ENCODE data around the gene CAPN1.
"Not testable (repeated sequence)": the region's sequence is repeated elsewhere in the genome, so short reads cannot be mapped to it uniquely, and the experiment has no call there.

The CAPN1 gene

GRCh38 chr11:65160643-65161042, 21.1 kb upstream of the CAPN1 start:
- DNase-seq (ENCODE audit: low read depth in 2 of 2), result no peak

DNA sequence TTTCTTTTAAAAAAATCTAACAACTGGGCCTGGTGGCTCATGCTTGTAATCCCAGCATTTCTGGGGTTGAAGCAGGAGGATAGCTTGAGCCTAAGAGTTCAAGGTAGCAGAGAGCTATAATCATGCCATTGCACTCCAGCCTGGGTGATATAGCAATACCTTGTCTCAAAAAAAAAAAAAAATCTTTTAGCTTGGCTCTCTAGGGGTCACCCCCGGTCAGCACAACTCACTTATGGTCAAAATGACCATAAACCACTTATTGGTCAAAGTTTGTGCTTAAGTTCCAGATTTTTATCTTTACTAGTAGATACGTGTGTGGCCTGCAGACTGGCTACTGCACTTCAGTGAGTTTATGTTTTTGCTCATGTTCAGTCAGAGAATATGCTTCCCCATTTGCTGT, 18.0 kb upstream of the CAPN1 start:
- DNase-seq (ENCODE audit: low read depth in 2 of 2), result no peak

GRCh38 chr11:65165410-65166317, 16.1 kb upstream of the CAPN1 start:
- DNase-seq (ENCODE audit: low read depth in 2 of 2), result no peak

GRCh38 chr11:65166893-65167292, 14.8 kb upstream of the CAPN1 start:
- no peak for DNase-seq (ENCODE audit: low read depth in 2 of 2)

GRCh38 chr11:65167656-65168055, 14.1 kb upstream of the CAPN1 start:
- no peak for DNase-seq (ENCODE audit: low read depth in 2 of 2)

- DNase-seq (ENCODE audit: low read depth in 2 of 2), result no peak
These were observed 12.5 kb upstream of the CAPN1 start for GRCh38 chr11:65169164-65169641.

GRCh38 chr11:65170058-65170534, 11.6 kb upstream of the CAPN1 start, which contains the start of gene SPDYC:
TSS of gene SPDYC (plus strand) at chr11:65170233. CDS start at chr11:65171358, 1,125 bp downstream.
- DNase-seq (ENCODE audit: low read depth in 2 of 2), result no peak

- DNase-seq (ENCODE audit: low read depth in 2 of 2), result no peak
These were observed 9.1 kb upstream of the CAPN1 start for GRCh38 chr11:65172600-65172999.

GRCh38 chr11:65174571-65175010, 7.1 kb upstream of the CAPN1 start:
- not testable (repeated sequence) for DNase-seq (ENCODE audit: low read depth in 2 of 2)

DNA sequence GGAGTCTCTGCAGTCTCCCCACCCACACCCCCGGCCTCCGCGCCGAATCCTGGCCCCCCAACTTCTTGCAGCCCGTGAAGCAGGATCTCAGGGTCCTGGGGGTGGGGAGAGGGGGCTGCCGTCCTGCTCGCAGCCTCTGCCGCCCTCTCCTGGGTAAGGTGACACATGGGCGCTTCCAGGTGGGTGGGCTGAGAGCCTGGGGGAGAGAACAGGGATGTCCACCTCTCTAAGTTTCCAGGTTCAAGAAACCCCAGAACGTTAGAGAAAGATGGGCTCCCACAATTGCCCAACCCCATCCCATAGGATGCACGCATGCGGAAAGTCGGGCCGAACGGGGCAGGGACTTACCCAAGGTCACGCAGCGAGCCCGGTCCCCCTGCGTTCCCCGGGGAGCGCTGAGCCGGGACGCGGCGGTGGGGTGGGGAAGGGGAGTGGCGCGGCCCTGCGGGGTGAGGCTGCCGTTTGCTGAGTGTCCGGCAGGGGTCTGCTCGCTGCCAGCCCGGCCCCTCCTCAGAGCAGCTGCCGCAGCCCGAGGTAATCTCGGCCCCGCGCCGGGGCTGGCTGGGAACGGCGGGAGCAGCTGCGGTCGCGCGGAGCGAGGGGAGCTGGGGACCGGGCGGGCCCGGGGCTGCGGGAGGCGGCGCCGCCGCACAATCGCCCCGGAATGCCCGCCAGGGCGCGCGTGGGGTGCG, 705 bp upstream of the CAPN1 start:
- peak; percentile 16 to 46 for DNase-seq (ENCODE audit: low read depth in 2 of 2)

DNA sequence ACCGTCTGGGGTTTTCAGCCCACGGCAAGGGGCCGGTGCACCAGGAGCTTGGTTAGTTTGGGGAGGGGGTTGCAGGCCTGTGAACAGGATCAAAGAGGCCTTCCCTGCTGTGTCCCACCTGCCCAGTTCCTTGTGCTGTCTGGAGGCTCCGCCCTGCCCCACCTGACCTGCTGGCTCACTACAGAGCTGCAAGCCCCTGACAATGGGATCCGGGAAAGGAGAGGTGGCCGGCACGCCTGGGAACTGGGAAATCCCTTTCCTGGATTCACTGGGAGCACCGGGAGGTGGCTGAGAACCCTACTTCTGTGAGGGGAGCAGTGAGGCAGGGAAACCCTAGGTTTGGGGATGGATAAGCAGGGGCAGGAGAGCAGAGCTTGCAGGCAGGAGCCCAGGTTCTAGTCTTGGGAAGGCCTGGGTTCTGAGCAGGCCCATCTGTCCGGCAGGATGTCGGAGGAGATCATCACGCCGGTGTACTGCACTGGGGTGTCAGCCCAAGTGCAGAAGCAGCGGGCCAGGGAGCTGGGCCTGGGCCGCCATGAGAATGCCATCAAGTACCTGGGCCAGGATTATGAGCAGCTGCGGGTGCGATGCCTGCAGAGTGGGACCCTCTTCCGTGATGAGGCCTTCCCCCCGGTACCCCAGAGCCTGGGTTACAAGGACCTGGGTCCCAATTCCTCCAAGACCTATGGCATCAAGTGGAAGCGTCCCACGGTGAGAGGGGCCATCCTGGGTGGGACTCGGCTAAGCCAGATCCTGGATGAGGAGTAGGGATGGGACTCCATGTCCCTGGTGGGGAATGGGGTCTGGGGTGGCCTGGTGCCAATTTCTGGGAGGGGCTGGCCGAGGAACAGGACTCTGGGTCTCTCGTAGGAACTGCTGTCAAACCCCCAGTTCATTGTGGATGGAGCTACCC, 786 bp downstream of the CAPN1 start:
- DNase-seq (ENCODE audit: low read depth in 2 of 2), result no peak

GRCh38 chr11:65183201-65183891, 1.6 kb downstream of the CAPN1 start:
- DNase-seq (ENCODE audit: low read depth in 2 of 2), result no peak

- DNase-seq (ENCODE audit: low read depth in 2 of 2), result no peak
These were observed 2.4 kb downstream of the CAPN1 start for GRCh38 chr11:65184146-65184545.

DNA sequence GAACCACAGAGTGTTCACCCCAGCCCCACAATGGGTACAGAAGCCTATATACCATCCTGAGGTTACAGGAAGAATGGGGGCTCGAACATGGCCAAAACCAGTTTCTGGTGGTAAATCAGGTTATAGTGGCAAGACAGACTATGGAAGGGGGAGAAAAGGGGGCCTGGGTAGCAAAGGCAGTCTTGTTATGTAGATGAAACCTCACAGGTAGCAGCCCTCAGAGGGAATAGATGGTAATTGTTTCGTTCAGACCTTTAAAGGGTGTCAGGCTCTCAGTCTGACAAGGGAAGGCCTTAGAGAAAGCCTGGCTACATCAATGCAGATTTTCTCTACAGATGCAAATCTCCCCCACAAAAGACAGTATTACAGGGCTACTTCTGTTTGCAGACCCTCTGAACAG, 3.4 kb downstream of the CAPN1 start:
- DNase-seq (ENCODE audit: low read depth in 2 of 2), result no peak

DNA sequence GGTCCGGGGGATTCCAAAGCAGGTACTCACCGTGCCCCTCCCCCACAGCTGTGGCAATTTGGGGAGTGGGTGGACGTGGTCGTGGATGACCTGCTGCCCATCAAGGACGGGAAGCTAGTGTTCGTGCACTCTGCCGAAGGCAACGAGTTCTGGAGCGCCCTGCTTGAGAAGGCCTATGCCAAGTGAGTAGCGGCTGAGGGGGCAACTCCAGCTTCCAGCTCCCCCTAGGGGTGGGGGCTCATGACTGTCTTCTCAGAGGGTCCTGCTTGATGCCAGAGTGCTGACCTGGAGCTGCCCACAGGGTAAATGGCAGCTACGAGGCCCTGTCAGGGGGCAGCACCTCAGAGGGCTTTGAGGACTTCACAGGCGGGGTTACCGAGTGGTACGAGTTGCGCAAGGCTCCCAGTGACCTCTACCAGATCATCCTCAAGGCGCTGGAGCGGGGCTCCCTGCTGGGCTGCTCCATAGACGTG, 4.2 kb downstream of the CAPN1 start:
- no peak for DNase-seq (ENCODE audit: low read depth in 2 of 2)

- no peak for DNase-seq (ENCODE audit: low read depth in 2 of 2)
These were observed 5.0 kb downstream of the CAPN1 start for GRCh38 chr11:65186701-65187100.

DNA sequence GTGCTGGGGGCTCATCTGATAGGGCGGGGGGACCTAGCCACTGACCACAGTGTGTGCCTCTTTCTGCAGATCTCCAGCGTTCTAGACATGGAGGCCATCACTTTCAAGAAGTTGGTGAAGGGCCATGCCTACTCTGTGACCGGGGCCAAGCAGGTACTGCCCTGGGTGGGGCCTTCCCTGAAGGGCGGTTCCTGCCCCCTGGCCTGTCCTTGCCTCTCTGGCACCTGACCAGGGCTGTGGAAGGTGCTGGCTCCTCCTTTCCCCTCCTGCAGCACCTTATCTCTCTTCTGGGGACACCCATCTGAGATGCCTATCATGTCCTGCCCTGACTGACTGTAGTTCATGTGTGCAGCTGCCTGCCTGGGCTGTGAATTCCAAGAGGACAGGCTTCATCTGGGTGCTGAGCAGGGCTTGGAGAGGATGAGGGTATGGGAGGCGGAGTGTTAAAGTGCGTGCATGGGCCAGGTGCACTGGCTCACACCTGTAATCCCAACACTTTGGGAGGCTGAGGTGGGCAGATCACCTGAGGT, 5.5 kb downstream of the CAPN1 start:
- no peak for DNase-seq (ENCODE audit: low read depth in 2 of 2)

GRCh38 chr11:65187971-65188461, 6.3 kb downstream of the CAPN1 start:
- DNase-seq (ENCODE audit: low read depth in 2 of 2), result no peak

DNA sequence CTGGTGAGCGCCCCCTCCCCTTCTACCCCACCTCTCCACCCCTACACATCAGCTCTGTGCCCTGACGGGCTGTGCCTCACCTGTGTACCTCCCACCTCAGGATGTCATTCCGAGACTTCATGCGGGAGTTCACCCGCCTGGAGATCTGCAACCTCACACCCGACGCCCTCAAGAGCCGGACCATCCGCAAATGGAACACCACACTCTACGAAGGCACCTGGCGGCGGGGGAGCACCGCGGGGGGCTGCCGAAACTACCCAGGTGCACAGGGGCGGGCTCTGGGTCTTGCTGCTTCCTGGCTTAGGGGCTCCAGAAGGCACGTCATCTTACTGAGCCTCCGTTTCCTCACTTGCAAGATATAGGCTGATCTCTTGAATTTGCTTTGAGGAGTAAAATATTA, 6.8 kb downstream of the CAPN1 start:
- no peak for DNase-seq (ENCODE audit: low read depth in 2 of 2)

- no peak for DNase-seq (ENCODE audit: low read depth in 2 of 2)
These were observed 7.5 kb downstream of the CAPN1 start for GRCh38 chr11:65189191-65189590.

All from activated CD4-positive, alpha-beta T cell treated with anti-CD3 and anti-CD28 coated beads for 24 hours (primary cell).